GM21360 (cell line): ENCODE data around the gene IFNK.
A peak's percentile ranks its signal among the peaks of the same experiment; 100 is the strongest.

Experiments used
- ATAC-seq: cut with Tn5 transposase; IDR thresholded peaks from one replicate; pipeline ENCODE4 v1.9.1; 2021; ENCODE audit warnings: mild to moderate bottlenecking, moderate library complexity; ENCODE audit not compliant: unreplicated experiment

IFNK gene

GRCh38 chr9:27537027-27537435 lies 12.9 kb downstream of the IFNK start:
- ATAC-seq, result no peak

DNA sequence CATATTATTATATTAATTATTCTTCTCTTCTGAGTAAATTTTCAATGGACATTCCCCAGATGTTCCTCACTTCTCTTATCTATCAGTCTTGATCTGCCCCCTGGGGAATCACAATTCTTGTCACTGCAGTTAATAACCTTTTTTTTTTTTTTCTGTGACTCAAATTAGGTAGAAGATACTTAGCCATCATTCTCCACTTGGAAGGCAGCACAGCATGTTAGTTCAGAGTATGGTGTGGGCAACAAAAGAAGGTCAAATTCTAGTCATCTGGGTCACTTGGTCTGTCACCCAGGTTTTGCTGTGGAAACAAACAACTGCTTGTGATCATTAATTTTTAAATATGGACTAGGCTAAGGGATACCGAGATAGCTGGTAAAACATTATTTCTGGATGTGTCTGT lies 13.7 kb downstream of the IFNK start:
- ATAC-seq, result no peak

DNA sequence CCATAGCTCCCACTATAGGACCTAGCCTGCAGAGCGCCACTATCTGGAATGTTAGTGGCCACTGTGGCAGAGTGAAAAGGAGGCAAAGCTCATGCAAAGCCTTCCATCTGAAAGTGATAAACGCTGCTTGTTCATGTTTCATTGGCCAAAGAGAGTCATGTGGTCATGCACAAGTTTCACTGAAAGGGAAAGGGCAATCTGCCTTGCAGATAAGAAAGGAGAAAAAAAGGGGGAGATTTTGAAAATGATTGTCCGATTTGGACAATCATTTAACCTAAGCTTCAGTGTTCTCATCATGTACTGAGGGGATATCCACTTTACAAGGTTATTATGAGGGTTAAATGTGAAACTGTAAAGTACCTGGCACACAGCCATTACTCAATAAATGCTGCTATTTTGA lies 14.6 kb downstream of the IFNK start:
- ATAC-seq, result no peak

- ATAC-seq, result peak; percentile 52
Observed at GRCh38 chr9:27539479-27540441, 15.7 kb downstream of the IFNK start.

- ATAC-seq, result no peak
Observed at GRCh38 chr9:27540502-27540901, 16.4 kb downstream of the IFNK start.

GRCh38 chr9:27541740-27542139 lies 17.6 kb downstream of the IFNK start:
- no peak for ATAC-seq

DNA sequence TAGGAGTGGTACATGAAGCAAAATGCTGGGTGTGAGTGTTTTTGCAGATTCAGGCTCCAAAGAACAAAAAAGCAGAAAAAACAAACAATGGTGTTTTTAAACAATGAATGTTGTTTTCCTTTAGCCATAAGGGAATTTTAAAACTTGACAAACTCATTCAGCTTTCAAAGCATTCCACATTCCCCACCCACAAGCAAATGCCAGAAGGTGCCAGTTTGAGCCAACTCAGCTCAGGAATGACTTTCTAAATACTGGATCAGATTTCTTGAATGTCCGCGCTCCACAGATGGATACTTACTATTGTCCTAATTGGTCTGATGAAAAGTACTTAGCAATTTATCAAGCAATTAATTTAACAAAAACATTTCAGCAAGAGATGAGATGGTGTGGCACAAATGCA lies 18.4 kb downstream of the IFNK start:
- no peak for ATAC-seq

- no peak for ATAC-seq
Observed at GRCh38 chr9:27545471-27545870, 21.4 kb downstream of the IFNK start.

- no peak for ATAC-seq
Observed at GRCh38 chr9:27548055-27548741, 24.1 kb downstream of the IFNK start.

- ATAC-seq, result no peak
Observed at GRCh38 chr9:27549196-27549755, 25.2 kb downstream of the IFNK start.

- no peak for ATAC-seq
Observed at GRCh38 chr9:27554712-27555111, 30.6 kb downstream of the IFNK start.

GRCh38 chr9:27556470-27556869 lies 32.4 kb downstream of the IFNK start:
- no peak for ATAC-seq

- no peak for ATAC-seq
Observed at GRCh38 chr9:27558307-27558706, 34.2 kb downstream of the IFNK start.

DNA sequence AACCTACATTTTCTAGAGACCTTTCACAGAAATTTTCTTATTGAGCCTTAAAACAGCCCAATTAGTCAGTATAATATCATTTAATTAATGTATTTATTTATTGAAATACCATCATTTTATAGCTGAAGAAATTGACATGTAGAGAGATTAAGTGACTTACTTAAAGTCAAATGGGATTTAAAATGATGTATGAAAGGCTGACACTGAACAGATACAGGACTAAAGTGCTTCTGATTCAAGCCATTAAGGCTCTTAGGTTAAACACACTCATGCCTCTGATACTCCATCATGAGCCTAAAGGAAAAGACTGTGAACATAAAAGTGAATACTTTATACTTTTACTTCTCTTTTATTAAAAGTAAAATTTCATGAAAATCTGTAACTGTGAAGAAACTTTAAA lies 36.4 kb downstream of the IFNK start:
- no peak for ATAC-seq

GRCh38 chr9:27561685-27562084 lies 37.6 kb downstream of the IFNK start:
- peak; percentile 56 for ATAC-seq

- ATAC-seq, result no peak
Observed at GRCh38 chr9:27563738-27564430, 39.8 kb downstream of the IFNK start.

DNA sequence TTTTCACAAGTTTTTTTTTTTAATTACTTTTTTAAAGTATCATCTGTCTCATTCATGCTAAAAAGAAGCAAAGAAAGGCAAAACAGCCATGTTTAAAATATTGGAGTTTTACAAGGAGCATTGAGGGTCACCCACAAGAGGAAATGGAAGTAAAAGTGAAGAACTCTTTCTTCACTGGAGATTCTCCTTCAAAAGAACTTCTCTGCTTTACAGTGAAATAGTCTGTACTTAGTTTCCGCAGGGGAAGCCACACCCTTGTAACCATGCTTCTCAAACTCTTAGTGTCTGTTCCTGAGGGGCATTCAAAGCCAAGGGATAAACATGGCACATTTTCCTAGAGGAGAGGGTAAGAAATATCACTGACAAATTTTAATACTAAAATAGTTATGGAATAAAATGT lies 40.6 kb downstream of the IFNK start:
- no peak for ATAC-seq

DNA sequence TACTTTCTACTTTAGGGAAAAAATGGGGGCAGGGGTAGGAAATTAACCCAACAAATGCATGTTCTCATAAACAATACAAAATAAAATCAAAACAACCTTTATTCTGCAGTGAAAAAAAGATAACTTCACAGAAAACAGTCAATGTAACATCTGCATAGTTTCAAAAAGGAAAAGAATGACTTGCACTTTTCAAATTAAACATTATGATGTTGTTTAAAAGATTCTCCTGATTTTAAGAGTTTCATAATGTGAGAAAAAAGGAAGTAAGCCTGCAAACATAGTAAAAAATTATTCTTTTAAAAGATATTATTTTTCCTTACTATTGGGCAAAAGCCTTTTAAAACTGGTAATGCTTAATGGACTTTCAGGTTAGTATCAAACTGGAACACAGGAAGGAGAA lies 41.6 kb downstream of the IFNK start:
- ATAC-seq, result no peak

DNA sequence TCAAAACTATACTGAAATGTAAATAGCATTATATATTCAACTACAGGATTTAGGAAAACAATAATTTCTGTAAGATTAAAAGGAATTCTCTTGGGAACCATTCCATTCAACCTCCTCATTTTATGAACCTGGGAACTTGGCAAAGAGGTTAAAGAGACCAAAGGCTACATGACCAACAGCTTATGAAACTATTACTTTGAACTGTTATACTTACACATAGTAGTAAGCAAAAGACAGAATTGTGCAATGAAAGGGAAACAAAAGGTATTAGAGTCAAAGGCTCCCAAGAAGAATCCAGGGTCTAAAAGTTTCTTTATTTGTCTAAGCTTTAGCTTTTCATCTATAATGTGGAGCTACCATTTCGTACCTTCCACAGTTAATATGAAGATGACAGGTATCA lies 42.0 kb downstream of the IFNK start:
- no peak for ATAC-seq

DNA sequence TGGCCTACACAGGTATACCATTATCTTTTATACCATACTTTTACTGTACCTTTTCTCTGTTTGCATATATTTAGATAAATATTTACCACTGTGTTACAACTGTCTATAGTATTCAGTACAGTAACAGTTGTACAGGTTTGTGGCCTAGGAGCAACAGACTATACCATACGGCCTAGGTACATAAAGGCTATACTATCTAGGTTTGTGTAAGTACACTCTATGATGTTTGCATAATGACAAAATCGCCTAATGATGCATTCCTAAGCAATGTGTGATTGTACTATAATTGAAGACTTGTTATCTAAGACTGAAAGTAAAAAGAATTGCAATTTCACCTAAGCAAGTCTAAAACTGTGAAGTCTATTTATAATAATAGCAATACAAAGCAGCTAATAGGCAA lies 45.3 kb downstream of the IFNK start:
- no peak for ATAC-seq

- no peak for ATAC-seq
Observed at GRCh38 chr9:27571011-27571410, 46.9 kb downstream of the IFNK start.
